ENCODE results near the gene C11orf52.

C11orf52 gene

GRCh38 chr11:111960916-111961315 lies 42.2 kb downstream of the C11orf52 start:
- H3K27ac ChIP-seq (ENCODE audit: extremely low read depth, low read depth, low read length) = no peak overlapping the region
- ChIA-PET POLR2A (no interaction called here), CTCF (interaction anchor here (1.2 to 1.5 kb wide), 4 partner anchors 17 to 29 kb away, joined by 3 to 4 read pairs (median 4); no protein-coding TSS in a partner anchor)
- no peaks in the 10 kb centered on the region for H3K9me3 ChIP-seq (ENCODE audit: control insufficient read depth, insufficient read depth, low read depth, low read length)
- H3K4me3 ChIP-seq (ENCODE audit: low read depth, low read length) = no peak overlapping the region
- no peaks in the 10 kb centered on the region for H3K4me1 ChIP-seq (ENCODE audit: control insufficient read depth, insufficient read depth, low read length)
- H3K36me3 ChIP-seq (ENCODE audit: control insufficient read depth in 2 of 2, insufficient read depth in 1 of 2, low read length in 2 of 2) = no peaks in the 10 kb centered on the region
- no peak for TF ChIP-seq ZEB2 (tag by site-specific recombination; IDR thresholded peaks at IDR 0.05)
- no peak for TF ChIP-seq ZNF664 (tag by site-specific recombination; IDR thresholded peaks at IDR 0.05)
- TF ChIP-seq ZNF18 (tag by site-specific recombination; IDR thresholded peaks at IDR 0.05) = no peak
- peak; percentile 57 for TF ChIP-seq OSR2 (tag by site-specific recombination; IDR thresholded peaks at IDR 0.05)
- TF ChIP-seq ZNF138 (tag by site-specific recombination; IDR thresholded peaks at IDR 0.05; ENCODE audit: borderline replicate concordance) = no peak

DNA sequence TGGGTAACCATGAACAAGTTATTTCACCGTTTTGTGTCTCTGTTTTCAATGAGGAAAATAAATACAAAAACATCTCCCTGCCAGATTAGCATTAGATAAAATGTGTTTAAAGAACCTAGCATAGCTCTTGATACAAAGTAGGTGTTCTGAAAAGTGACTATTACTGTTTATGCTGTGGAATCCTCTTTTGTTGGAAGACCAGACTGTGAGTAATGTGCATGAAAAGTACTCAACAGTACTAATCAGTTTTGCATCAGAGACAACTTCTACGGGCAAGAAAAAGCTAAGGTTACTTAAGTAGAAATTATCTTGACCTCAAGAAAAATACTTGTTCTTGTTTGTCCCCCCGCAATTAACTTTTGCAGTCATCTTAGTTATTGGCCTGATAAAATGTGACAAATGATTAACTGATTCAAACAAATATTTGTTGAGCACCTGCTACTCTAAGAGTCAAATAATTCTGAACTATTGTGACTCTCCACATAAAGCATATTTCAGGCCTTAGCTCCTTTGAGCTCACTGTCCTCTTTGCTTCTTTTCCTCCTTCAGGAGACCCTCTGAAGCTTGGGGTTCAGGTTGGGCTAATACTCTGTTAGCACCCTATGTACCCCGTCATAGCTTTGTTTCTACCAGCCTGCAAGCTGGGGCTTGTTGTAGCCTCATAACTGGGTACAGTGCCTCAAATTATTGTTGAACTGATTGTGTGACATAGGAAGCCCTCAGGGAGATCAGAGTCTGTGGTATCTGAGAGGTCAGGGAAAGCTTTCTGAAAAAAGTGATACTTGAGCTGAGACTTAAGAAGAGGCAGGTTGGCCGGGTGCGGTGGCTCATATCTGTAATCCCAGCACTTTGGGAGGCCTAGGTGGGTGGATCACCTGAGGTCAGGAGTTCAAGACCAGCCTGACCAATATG lies 42.9 kb downstream of the C11orf52 start:
- Histone ChIP-seq H3K27ac (ENCODE audit: extremely low read depth, low read depth, low read length) (no peak overlapping the region), H3K36me3 (ENCODE audit: control insufficient read depth in 2 of 2, insufficient read depth in 1 of 2, low read length in 2 of 2) (no peaks in the 10 kb centered on the region), H3K4me1 (ENCODE audit: control insufficient read depth, insufficient read depth, low read length) (no peaks in the 10 kb centered on the region), H3K4me3 (ENCODE audit: low read depth, low read length) (no peak overlapping the region), H3K9me3 (ENCODE audit: control insufficient read depth, insufficient read depth, low read depth, low read length) (no peaks in the 10 kb centered on the region)
- CTCF ChIA-PET = interaction anchor here (0.8 to 1.5 kb wide), 6 partner anchors 14 to 401 kb away, joined by 3 to 4 read pairs (median 4); no protein-coding TSS in a partner anchor
- no peak for TF ChIP-seq ZNF19 (tag by site-specific recombination; IDR thresholded peaks at IDR 0.05; ENCODE audit: low read depth)
- no peak for TF ChIP-seq ZNF148 (tag by site-specific recombination; IDR thresholded peaks at IDR 0.05; ENCODE audit: borderline replicate concordance)
- no peak for TF ChIP-seq ZNF2 (tag by site-specific recombination; IDR thresholded peaks at IDR 0.05)
- TF ChIP-seq ZNF701 (tag by site-specific recombination; IDR thresholded peaks at IDR 0.05) = no peak
- TF ChIP-seq ZNF571 (tag by site-specific recombination; IDR thresholded peaks at IDR 0.05) = no peak
- TF ChIP-seq ZBTB1 (tag by site-specific recombination; IDR thresholded peaks at IDR 0.05) = no peak
- TF ChIP-seq ZNF670 (tag by site-specific recombination; IDR thresholded peaks at IDR 0.05; ENCODE audit: low read depth) = no peak
- POLR2A ChIA-PET = no interaction called here

GRCh38 chr11:111963931-111964340 lies 45.2 kb downstream of the C11orf52 start:
- ChIA-PET POLR2A (no interaction called here), CTCF (interaction anchor here (1.1 kb wide), 1 partner anchor 18 kb away, joined by 3 read pairs; no protein-coding TSS in a partner anchor)
- no peak overlapping the region for H3K4me3 ChIP-seq (ENCODE audit: low read depth, low read length)
- TF ChIP-seq KLF8 (tag by site-specific recombination; IDR thresholded peaks at IDR 0.05) = no peak
- no peak for TF ChIP-seq ZBTB49 (tag by site-specific recombination; IDR thresholded peaks at IDR 0.05; ENCODE audit: low read depth)
- TF ChIP-seq ZSCAN30 (tag by site-specific recombination; IDR thresholded peaks at IDR 0.05) = no peak
- TF ChIP-seq ZXDB (tag by site-specific recombination; IDR thresholded peaks at IDR 0.05) = no peak
- TF ChIP-seq ZNF677 (tag by site-specific recombination; IDR thresholded peaks at IDR 0.05) = no peak
- no peak for TF ChIP-seq ZNF549 (tag by site-specific recombination; IDR thresholded peaks at IDR 0.05)
- no peak for TF ChIP-seq ZIC2 (tag by site-specific recombination; IDR thresholded peaks at IDR 0.05)
- TF ChIP-seq, protein P1, sequence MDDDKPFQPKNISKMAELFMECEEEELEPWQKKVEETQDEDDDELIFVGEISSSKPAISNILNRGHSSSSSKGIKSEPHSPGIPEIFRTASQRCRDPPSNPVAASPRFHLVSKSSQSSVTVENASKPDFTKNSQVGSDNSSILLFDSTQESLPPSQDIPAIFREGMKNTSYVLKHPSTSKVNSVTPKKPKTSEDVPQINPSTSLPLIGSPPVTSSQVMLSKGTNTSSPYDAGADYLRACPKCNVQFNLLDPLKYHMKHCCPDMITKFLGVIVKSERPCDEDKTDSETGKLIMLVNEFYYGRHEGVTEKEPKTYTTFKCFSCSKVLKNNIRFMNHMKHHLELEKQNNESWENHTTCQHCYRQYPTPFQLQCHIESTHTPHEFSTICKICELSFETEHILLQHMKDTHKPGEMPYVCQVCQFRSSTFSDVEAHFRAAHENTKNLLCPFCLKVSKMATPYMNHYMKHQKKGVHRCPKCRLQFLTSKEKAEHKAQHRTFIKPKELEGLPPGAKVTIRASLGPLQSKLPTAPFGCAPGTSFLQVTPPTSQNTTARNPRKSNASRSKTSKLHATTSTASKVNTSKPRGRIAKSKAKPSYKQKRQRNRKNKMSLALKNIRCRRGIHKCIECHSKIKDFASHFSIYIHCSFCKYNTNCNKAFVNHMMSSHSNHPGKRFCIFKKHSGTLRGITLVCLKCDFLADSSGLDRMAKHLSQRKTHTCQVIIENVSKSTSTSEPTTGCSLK (tag by site-specific recombination; IDR thresholded peaks at IDR 0.05) = no peak
- no peak for TF ChIP-seq KLF10 (tag by site-specific recombination; IDR thresholded peaks at IDR 0.05)
- no peak for TF ChIP-seq MZF1 (tag by site-specific recombination; IDR thresholded peaks at IDR 0.05; ENCODE audit: borderline replicate concordance)
- TF ChIP-seq ZNF654 (tag by site-specific recombination; IDR thresholded peaks at IDR 0.05; ENCODE audit: low read depth) = no peak
- H3K9me3 ChIP-seq (ENCODE audit: control insufficient read depth, insufficient read depth, low read depth, low read length) = no peaks in the 10 kb centered on the region
- no peak overlapping the region for H3K27ac ChIP-seq (ENCODE audit: extremely low read depth, low read depth, low read length)
- peaks cover 0 to 5% of the 10 kb centered on the region in 2 experiments; a peak in 2 of 3 replicates for H3K36me3 ChIP-seq (ENCODE audit: control insufficient read depth in 2 of 2, insufficient read depth in 1 of 2, low read length in 2 of 2)
- no peaks in the 10 kb centered on the region for H3K4me1 ChIP-seq (ENCODE audit: control insufficient read depth, insufficient read depth, low read length)

Measured in HEK293 (cell line).